RPMI7951 (cell line): ENCODE results near the gene PPP4R1. TPM values are rescaled to one million over a fixed set of nuclear protein-coding genes. Genes with fewer than 3 reads are reported as not detected.

Experiments
- DNase-seq: peaks from one replicate; pipeline ENCODE4 v3.0.0-alpha.2; 2012; ENCODE audit warnings: low read depth
- total RNA-seq: library from RNA; depleted of rRNA; stranded (reverse); fragments of >200 nt; shearing (Covaris generic); gene quantifications from 2 replicates; pipeline ENCODE4 v1.2.3, GENCODE V29; 2014

Gene PPP4R1
- total RNA-seq, 1 experiment from 2014 or later: 54.5 TPM

- no peak for DNase-seq
Measured at GRCh38 chr18:9546468-9546867, 67.9 kb downstream of the PPP4R1 start.

GRCh38 chr18:9545029-9545428, 69.3 kb downstream of the PPP4R1 start:
- no peak for DNase-seq

- no peak for DNase-seq
Measured at GRCh38 chr18:9542924-9543323, 71.4 kb downstream of the PPP4R1 start.

- DNase-seq: no peak
Measured at GRCh38 chr18:9539938-9540337, 74.4 kb downstream of the PPP4R1 start.

- DNase-seq: peak; percentile 19
Measured at GRCh38 chr18:9539283-9539682, 75.1 kb downstream of the PPP4R1 start.

- no peak for DNase-seq
Measured at GRCh38 chr18:9537677-9538076, 76.7 kb downstream of the PPP4R1 start.

GRCh38 chr18:9536354-9537152, 77.8 kb downstream of the PPP4R1 start:
- no peak for DNase-seq

- DNase-seq: no peak
Measured at GRCh38 chr18:9535430-9535991, 78.8 kb downstream of the PPP4R1 start.

GRCh38 chr18:9534844-9535243, 79.5 kb downstream of the PPP4R1 start:
- no peak for DNase-seq

GRCh38 chr18:9531791-9532410, 82.5 kb downstream of the PPP4R1 start:
- DNase-seq: no peak

GRCh38 chr18:9530226-9531009, 83.9 kb downstream of the PPP4R1 start:
- no peak for DNase-seq

- no peak for DNase-seq
Measured at GRCh38 chr18:9526458-9526857, 87.9 kb downstream of the PPP4R1 start.

- DNase-seq: no peak
Measured at GRCh38 chr18:9522952-9523351, 91.4 kb downstream of the PPP4R1 start.

GRCh38 chr18:9521770-9522169, 92.6 kb downstream of the PPP4R1 start:
- DNase-seq: no peak

GRCh38 chr18:9520666-9521065, 93.7 kb downstream of the PPP4R1 start:
- DNase-seq: no peak

- no peak for DNase-seq
Measured at GRCh38 chr18:9519399-9519798, 95.0 kb downstream of the PPP4R1 start.

GRCh38 chr18:9517869-9518268, 96.5 kb downstream of the PPP4R1 start:
- DNase-seq: no peak

GRCh38 chr18:9516437-9517064, 97.8 kb downstream of the PPP4R1 start:
- peak; percentile 37 for DNase-seq

- no peak for DNase-seq
Measured at GRCh38 chr18:9513971-9514512, 100.3 kb downstream of the PPP4R1 start.

GRCh38 chr18:9508446-9509025, 105.8 kb downstream of the PPP4R1 start:
- no peak for DNase-seq

- DNase-seq: no peak
Measured at GRCh38 chr18:9507565-9508088, 106.7 kb downstream of the PPP4R1 start.
